Breast epithelium (tissue), 4 donors: ENCODE data around the gene SMIM5. TPM values are rescaled to one million over a fixed set of nuclear protein-coding genes. Genes with fewer than 3 reads are reported as not detected.

Source experiments
- DNase-seq, 2 donors: peaks; one replicate each; pipeline ENCODE4 v3.0.0-alpha.2; 2019; ENCODE audit warnings: low spot score in 2 of 2
- H3K27ac ChIP-seq, 2 donors: fragments of 200-600 bp; sonication (generic) in 1 of 2; one replicate each; pipeline ENCODE4 v1.5.1; 2016 to 2019; ENCODE audit warnings: mild to moderate bottlenecking in 1 of 2
- H3K27me3 ChIP-seq, 2 donors: fragments of 200-600 bp; sonication (generic) in 1 of 2; one replicate each; pipeline versions ENCODE4 v1.5.1 to v1.6.0; 2017 to 2019; ENCODE audit warnings: control low read depth in 1 of 2, mild to moderate bottlenecking in 1 of 2
- H3K36me3 ChIP-seq: fragments of 200-600 bp; one replicate; pipeline ENCODE4 v1.5.1; 2019
- H3K4me1 ChIP-seq, 2 donors: fragments of 200-600 bp; sonication (generic); one replicate each; pipeline ENCODE4 v1.5.1; 2016 to 2019; ENCODE audit warnings: control low read depth in 1 of 2
- H3K4me3 ChIP-seq, 3 donors: fragments of 200-600 bp; sonication (generic); 1 replicate in 2 of 3; 2 replicates in 1 of 3; pipeline ENCODE4 v1.5.1; 2016 to 2019; ENCODE audit warnings: mild to moderate bottlenecking in 3 of 3, moderate library complexity in 2 of 3
- H3K9me3 ChIP-seq, 2 donors: fragments of 200-600 bp; sonication (generic) in 1 of 2; one replicate each; pipeline ENCODE4 v1.5.1; 2016 to 2019; ENCODE audit warnings: control low read depth in 1 of 2
- POLR2A ChIP-seq: fragments of 450-650 bp; IDR thresholded peaks from one replicate; pipeline ENCODE4 v1.6.1; 2016; ENCODE audit warnings: antibody characterized with exemption, mild to moderate bottlenecking, moderate library complexity
- POLR2AphosphoS5 ChIP-seq, 3 donors: sonication (generic); formaldehyde crosslinking; IDR thresholded peaks; one replicate each; pipeline ENCODE4 v1.6.1; 2017; ENCODE audit warnings: antibody characterized with exemption in 3 of 3
- intact Hi-C: fragments of 100-400 bp; cut with DNase I; formaldehyde crosslinking; loops from one replicate; pipeline ENCODE4 v1.15.1; 2023; ENCODE audit warnings: low total_unique reads
- total RNA-seq, 3 donors: library from RNA; depleted of rRNA; stranded (reverse); fragments of >200 nt; gene quantifications; one replicate each; pipeline ENCODE4 v1.1.0, GENCODE V29; 2016
- TF ChIP-seq, protein P1 (sequence below), 3 donors: fragments of 450-650 bp; IDR thresholded peaks; one replicate each; pipeline ENCODE4 v1.5.1; 2016 to 2017; ENCODE audit warnings: antibody characterized with exemption in 3 of 3, mild to moderate bottlenecking in 3 of 3, moderate library complexity in 3 of 3

SMIM5 gene
- total RNA-seq, 3 donors from 2014 or later, result 0.29 to 2.6 (median 0.48) TPM

GRCh38 chr17:75661531-75661930 lies 28.3 kb downstream of the SMIM5 start:
- Histone ChIP-seq H3K27me3 (no peaks in the 10 kb centered on the region), H3K4me3 (no peak overlapping the region), H3K9me3 (no peaks in the 10 kb centered on the region), H3K4me1 (peaks cover 0 to 6% of the 10 kb centered on the region in 2 donors), H3K36me3 (no peaks in the 10 kb centered on the region), H3K27ac (no peak overlapping the region)
- peak in 1 of 2 donors; percentile 22 for DNase-seq
- intact Hi-C loops, result no loop called here
- TF ChIP-seq POLR2A (no peak), POLR2AphosphoS5 (IDR thresholded peaks at IDR 0.05) (no peak)
- TF ChIP-seq, protein P1, sequence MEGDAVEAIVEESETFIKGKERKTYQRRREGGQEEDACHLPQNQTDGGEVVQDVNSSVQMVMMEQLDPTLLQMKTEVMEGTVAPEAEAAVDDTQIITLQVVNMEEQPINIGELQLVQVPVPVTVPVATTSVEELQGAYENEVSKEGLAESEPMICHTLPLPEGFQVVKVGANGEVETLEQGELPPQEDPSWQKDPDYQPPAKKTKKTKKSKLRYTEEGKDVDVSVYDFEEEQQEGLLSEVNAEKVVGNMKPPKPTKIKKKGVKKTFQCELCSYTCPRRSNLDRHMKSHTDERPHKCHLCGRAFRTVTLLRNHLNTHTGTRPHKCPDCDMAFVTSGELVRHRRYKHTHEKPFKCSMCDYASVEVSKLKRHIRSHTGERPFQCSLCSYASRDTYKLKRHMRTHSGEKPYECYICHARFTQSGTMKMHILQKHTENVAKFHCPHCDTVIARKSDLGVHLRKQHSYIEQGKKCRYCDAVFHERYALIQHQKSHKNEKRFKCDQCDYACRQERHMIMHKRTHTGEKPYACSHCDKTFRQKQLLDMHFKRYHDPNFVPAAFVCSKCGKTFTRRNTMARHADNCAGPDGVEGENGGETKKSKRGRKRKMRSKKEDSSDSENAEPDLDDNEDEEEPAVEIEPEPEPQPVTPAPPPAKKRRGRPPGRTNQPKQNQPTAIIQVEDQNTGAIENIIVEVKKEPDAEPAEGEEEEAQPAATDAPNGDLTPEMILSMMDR (IDR thresholded peaks at IDR 0.05), result no peak

DNA sequence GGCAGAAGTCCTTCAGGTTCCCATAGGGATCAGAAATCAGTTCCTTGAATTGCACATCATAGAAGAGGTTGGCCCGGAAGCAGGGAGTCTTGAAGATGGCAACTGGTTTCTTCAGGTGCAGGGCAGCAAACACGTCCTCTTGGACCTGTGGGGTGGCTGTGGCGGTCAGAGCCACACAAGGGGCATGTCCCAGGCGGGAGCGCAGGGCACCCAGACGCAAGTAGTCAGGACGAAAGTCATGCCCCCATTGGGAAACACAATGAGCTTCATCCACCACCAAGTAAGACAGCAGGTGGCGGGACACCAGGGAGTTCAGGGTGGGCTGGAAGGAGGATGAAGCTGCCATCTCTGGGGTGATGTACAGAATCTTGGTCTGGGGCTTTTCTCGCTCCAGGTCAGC lies 29.3 kb downstream of the SMIM5 start:
- Histone ChIP-seq H3K36me3 (no peaks in the 10 kb centered on the region), H3K4me3 (no peak overlapping the region), H3K27me3 (no peaks in the 10 kb centered on the region), H3K4me1 (peaks cover 0 to 6% of the 10 kb centered on the region in 2 donors), H3K27ac (no peak overlapping the region), H3K9me3 (no peaks in the 10 kb centered on the region)
- TF ChIP-seq POLR2AphosphoS5 (IDR thresholded peaks at IDR 0.05) (no peak), POLR2A (no peak)
- TF ChIP-seq, protein P1 (IDR thresholded peaks at IDR 0.05), result no peak
- intact Hi-C loops, result loop anchor here (2.0 kb wide), 1 partner anchor 222 kb away; no protein-coding TSS in a partner anchor
- DNase-seq, result no peak

- H3K36me3 ChIP-seq, result no peaks in the 10 kb centered on the region
- H3K9me3 ChIP-seq, result no peaks in the 10 kb centered on the region
- no peak overlapping the region for H3K27ac ChIP-seq
- intact Hi-C loops, result no loop called here
- H3K4me3 ChIP-seq, result no peak overlapping the region
- TF ChIP-seq POLR2A (no peak), POLR2AphosphoS5 (IDR thresholded peaks at IDR 0.05) (no peak)
- TF ChIP-seq, protein P1 (IDR thresholded peaks at IDR 0.05), result no peak
- no peaks in the 10 kb centered on the region for H3K27me3 ChIP-seq
- DNase-seq, result no peak
- H3K4me1 ChIP-seq, result peaks cover 0 to 6% of the 10 kb centered on the region in 2 donors
These were observed 30.9 kb downstream of the SMIM5 start for GRCh38 chr17:75664099-75664549.

GRCh38 chr17:75665981-75666380 lies 32.7 kb downstream of the SMIM5 start:
- TF ChIP-seq, protein P1 (IDR thresholded peaks at IDR 0.05), result no peak
- TF ChIP-seq POLR2A (no peak), POLR2AphosphoS5 (IDR thresholded peaks at IDR 0.05) (no peak)
- no peak for DNase-seq
- no peak overlapping the region for H3K27ac ChIP-seq
- H3K4me3 ChIP-seq, result peak overlapping the region in 2 of 3 donors; percentile 68 to 89
- no peaks in the 10 kb centered on the region for H3K36me3 ChIP-seq
- H3K9me3 ChIP-seq, result no peaks in the 10 kb centered on the region
- intact Hi-C loops, result no loop called here
- no peaks in the 10 kb centered on the region for H3K27me3 ChIP-seq
- peaks cover 0 to 6% of the 10 kb centered on the region in 2 donors for H3K4me1 ChIP-seq

GRCh38 chr17:75666959-75667790 lies 33.9 kb downstream of the SMIM5 start, which contains the start of the genes RECQL5 and SAP30BP:
Gene RECQL5, minus strand, starts transcription at chr17:75667154. Its CDS starts 597 bp downstream, at chr17:75666557.
Gene SAP30BP, plus strand, starts transcription at chr17:75667338. Its CDS starts 35 bp downstream, at chr17:75667373.
- Histone ChIP-seq H3K4me1 (peaks cover 0 to 6% of the 10 kb centered on the region in 2 donors), H3K27ac (peak within 1 kb of the TSS; percentile 93 to 96), H3K27me3 (no peaks in the 10 kb centered on the region), H3K9me3 (no peaks in the 10 kb centered on the region), H3K4me3 (peak within 1 kb of the TSS; percentile 68 to 92 (median 89)), H3K36me3 (peaks cover 5% of the 10 kb centered on the region)
- intact Hi-C loops, result no loop called here
- TF ChIP-seq, protein P1 (IDR thresholded peaks at IDR 0.05), result peak in 1 of 3 donors; percentile 22
- TF ChIP-seq POLR2AphosphoS5 (IDR thresholded peaks at IDR 0.05) (peak; percentile 92 to 98 (median 92)), POLR2A (peak; percentile 75)
- DNase-seq, result peak; percentile 98
